Peyer's patch (tissue), 4 donors: ENCODE measurements around the gene CCR5AS.

Source experiments
- DNase-seq, 3 donors: peaks; one replicate each; pipeline ENCODE4 v3.0.0-alpha.2; 2017 to 2019
- H3K27ac ChIP-seq, 4 donors: fragments of 200-600 bp; sonication (generic); one replicate each; pipeline ENCODE4 v1.5.1; 2016 to 2019
- H3K27me3 ChIP-seq, 2 donors: fragments of 200-600 bp; sonication (generic); one replicate each; pipeline ENCODE4 v1.5.1; 2019
- H3K36me3 ChIP-seq, 3 donors: fragments of 200-600 bp; sonication (generic); one replicate each; pipeline ENCODE4 v1.5.1; 2016 to 2019
- H3K4me1 ChIP-seq, 4 donors: fragments of 200-600 bp; sonication (generic); one replicate each; pipeline ENCODE4 v1.5.1; 2016 to 2019
- H3K4me3 ChIP-seq, 4 donors: fragments of 200-600 bp; sonication (generic); 1 replicate in 3 of 4; 2 replicates in 1 of 4; pipeline ENCODE4 v1.5.1; 2016 to 2019; ENCODE audit warnings: mild to moderate bottlenecking in 1 of 4
- H3K9me3 ChIP-seq, 4 donors: fragments of 200-600 bp; sonication (generic); one replicate each; pipeline ENCODE4 v1.5.1; 2016 to 2019; ENCODE audit warnings: mild to moderate bottlenecking in 1 of 4
- CTCF ChIP-seq, 6 experiments: fragments of 450-650 bp in 4 of 6; fragments of 200-600 bp in 2 of 6; sonication (generic) in 1 of 6; IDR thresholded peaks; one replicate each; pipeline ENCODE4 v1.5.1; 2017 to 2019; ENCODE audit warnings: antibody characterized with exemption in 6 of 6, mild to moderate bottlenecking in 3 of 6, moderate library complexity in 1 of 6
- POLR2A ChIP-seq, 2 donors: fragments of 450-650 bp; IDR thresholded peaks; one replicate each; pipeline ENCODE4 v1.5.1; 2017; ENCODE audit warnings: antibody characterized with exemption in 2 of 2, mild to moderate bottlenecking in 2 of 2, moderate library complexity in 2 of 2

The CCR5AS gene

GRCh38 chr3:46406788-46407611 lies at the start of gene CCR5AS, which contains the start of gene CCRL2:
CCR5AS (minus strand) TSS chr3:46407066.
CCRL2 (plus strand) TSS chr3:46407259; CDS start chr3:46408080, 821 bp downstream.
- H3K27ac ChIP-seq, result peak within 1 kb of the TSS; percentile 69 to 97 (median 85)
- no peaks in the 10 kb centered on the region for H3K27me3 ChIP-seq
- TF ChIP-seq POLR2A (IDR thresholded peaks at IDR 0.05) (peak; percentile 83 to 94), CTCF (IDR thresholded peaks at IDR 0.05) (peak in 1 of 6 experiments; percentile 2)
- H3K4me3 ChIP-seq, result peak within 1 kb of the TSS; percentile 24 to 57 (median 44)
- DNase-seq, result peak; percentile 45 to 93 (median 86)
- no peaks in the 10 kb centered on the region for H3K36me3 ChIP-seq
- H3K4me1 ChIP-seq, result peaks cover 0 to 38% (median 8%) of the 10 kb centered on the region in 4 donors
- no peaks in the 10 kb centered on the region for H3K9me3 ChIP-seq

- H3K4me3 ChIP-seq, result no peak overlapping the region
These were observed 49.3 kb upstream of the CCR5AS start for GRCh38 chr3:46456118-46456517.

GRCh38 chr3:46455231-46456115 lies 48.6 kb upstream of the CCR5AS start:
- DNase-seq, result no peak
- no peak for TF ChIP-seq CTCF (IDR thresholded peaks at IDR 0.05)
- no peak for TF ChIP-seq POLR2A (IDR thresholded peaks at IDR 0.05)
- Histone ChIP-seq H3K4me3 (no peak overlapping the region), H3K27ac (no peak overlapping the region), H3K27me3 (no peaks in the 10 kb centered on the region), H3K9me3 (no peaks in the 10 kb centered on the region), H3K36me3 (no peaks in the 10 kb centered on the region), H3K4me1 (peaks cover 0 to 4% (median 0%) of the 10 kb centered on the region in 4 donors)

More at GRCh38 chr3:46456118-46456517, 49.3 kb upstream of the CCR5AS start:
- TF ChIP-seq CTCF (IDR thresholded peaks at IDR 0.05) (no peak), POLR2A (IDR thresholded peaks at IDR 0.05) (no peak)
- no peak for DNase-seq
- peaks cover 0 to 4% (median 0%) of the 10 kb centered on the region in 4 donors for H3K4me1 ChIP-seq
- H3K36me3 ChIP-seq, result no peaks in the 10 kb centered on the region
- no peaks in the 10 kb centered on the region for H3K27me3 ChIP-seq
- no peaks in the 10 kb centered on the region for H3K9me3 ChIP-seq
- no peak overlapping the region for H3K27ac ChIP-seq

- TF ChIP-seq POLR2A (IDR thresholded peaks at IDR 0.05), result no peak
- no peak for TF ChIP-seq CTCF (IDR thresholded peaks at IDR 0.05)
- no peaks in the 10 kb centered on the region for H3K36me3 ChIP-seq
- no peak overlapping the region for H3K4me3 ChIP-seq
- no peak for DNase-seq
- no peaks in the 10 kb centered on the region for H3K27me3 ChIP-seq
- no peaks in the 10 kb centered on the region for H3K9me3 ChIP-seq
- H3K4me1 ChIP-seq, result peaks cover 0 to 4% (median 0%) of the 10 kb centered on the region in 4 donors
- H3K27ac ChIP-seq, result no peak overlapping the region
These were observed 47.7 kb upstream of the CCR5AS start for GRCh38 chr3:46454606-46455005.

- H3K4me3 ChIP-seq, result no peak overlapping the region
- H3K27ac ChIP-seq, result no peak overlapping the region
- H3K9me3 ChIP-seq, result no peaks in the 10 kb centered on the region
- TF ChIP-seq POLR2A (IDR thresholded peaks at IDR 0.05), result no peak
- no peak for TF ChIP-seq CTCF (IDR thresholded peaks at IDR 0.05)
- peaks cover 0 to 4% (median 0%) of the 10 kb centered on the region in 4 donors for H3K4me1 ChIP-seq
- H3K36me3 ChIP-seq, result no peaks in the 10 kb centered on the region
- peak in 1 of 3 donors; percentile 42 for DNase-seq
- no peaks in the 10 kb centered on the region for H3K27me3 ChIP-seq
These were observed 47.3 kb upstream of the CCR5AS start for GRCh38 chr3:46454209-46454595.
